Measurements from ENCODE around the gene ARHGAP36. TPM values are rescaled to one million over a fixed set of nuclear protein-coding genes. Genes with fewer than 3 reads are reported as not detected.

Gene ARHGAP36, protein sequence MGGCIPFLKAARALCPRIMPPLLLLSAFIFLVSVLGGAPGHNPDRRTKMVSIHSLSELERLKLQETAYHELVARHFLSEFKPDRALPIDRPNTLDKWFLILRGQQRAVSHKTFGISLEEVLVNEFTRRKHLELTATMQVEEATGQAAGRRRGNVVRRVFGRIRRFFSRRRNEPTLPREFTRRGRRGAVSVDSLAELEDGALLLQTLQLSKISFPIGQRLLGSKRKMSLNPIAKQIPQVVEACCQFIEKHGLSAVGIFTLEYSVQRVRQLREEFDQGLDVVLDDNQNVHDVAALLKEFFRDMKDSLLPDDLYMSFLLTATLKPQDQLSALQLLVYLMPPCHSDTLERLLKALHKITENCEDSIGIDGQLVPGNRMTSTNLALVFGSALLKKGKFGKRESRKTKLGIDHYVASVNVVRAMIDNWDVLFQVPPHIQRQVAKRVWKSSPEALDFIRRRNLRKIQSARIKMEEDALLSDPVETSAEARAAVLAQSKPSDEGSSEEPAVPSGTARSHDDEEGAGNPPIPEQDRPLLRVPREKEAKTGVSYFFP
- not detected for total RNA-seq

DNA sequence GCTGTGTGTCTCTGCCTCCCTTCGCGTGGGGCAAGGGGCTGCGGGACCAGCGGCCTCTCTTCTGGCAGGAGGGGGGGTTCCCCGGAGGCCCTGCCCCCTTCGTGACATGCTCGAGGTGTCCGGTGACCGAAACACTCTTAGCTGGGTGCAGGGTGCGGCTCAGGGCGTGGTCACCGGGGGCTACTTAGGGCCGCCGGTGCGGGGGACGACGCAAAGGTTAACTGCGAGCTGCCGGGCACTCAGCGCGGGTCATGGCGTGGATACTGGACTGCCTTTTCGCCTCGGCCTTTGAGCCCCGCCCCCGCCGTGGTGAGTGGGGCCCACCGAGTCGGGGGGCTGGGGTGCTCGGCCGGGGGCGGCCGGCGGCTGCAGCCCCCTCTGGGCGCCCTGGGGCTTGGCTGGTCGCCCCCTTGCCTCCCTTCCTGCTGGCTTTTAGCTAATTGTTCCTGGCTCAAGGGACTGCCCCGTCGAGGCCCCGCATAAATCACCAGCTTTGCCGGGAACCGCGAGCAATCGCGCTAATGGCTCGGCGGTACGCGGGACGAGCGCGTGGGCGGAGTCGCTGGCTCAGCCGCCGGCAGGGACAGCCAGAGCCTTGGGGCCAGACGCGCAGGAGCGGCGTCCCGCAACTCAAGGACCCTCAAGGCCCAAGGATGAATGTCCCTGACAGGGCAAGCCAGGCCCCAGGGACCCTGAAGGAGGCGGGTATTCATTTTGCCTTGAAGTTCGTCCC is at the start of gene ARHGAP36:
Gene ARHGAP36, plus strand, starts transcription at position 211 of the 733 bp plus-strand sequence. CDS start 23,320 bp downstream, outside the sequence.
- H3K27ac Mint-ChIP-seq: no peak within 1 kb of the TSS
- no peak within 1 kb of the TSS for H3K4me3 Mint-ChIP-seq
- no peaks in the 10 kb centered on the region for H3K9me3 Mint-ChIP-seq
- no peak for ATAC-seq (replicated peaks)
- no peaks in the 10 kb centered on the region for H3K4me1 Mint-ChIP-seq
- peaks cover 8% of the 10 kb centered on the region for H3K27me3 Mint-ChIP-seq
- no peaks in the 10 kb centered on the region for H3K36me3 Mint-ChIP-seq (ENCODE audit: low read depth)

GRCh38 chrX:131010186-131010585 is 48.0 kb upstream of the ARHGAP36 start:
- Mint-ChIP-seq H3K9me3 (no peaks in the 10 kb centered on the region), H3K27ac (no peak overlapping the region), H3K36me3 (ENCODE audit: low read depth) (no peaks in the 10 kb centered on the region), H3K4me3 (no peak overlapping the region), H3K4me1 (no peaks in the 10 kb centered on the region), H3K27me3 (peaks cover 3% of the 10 kb centered on the region)
- ATAC-seq (replicated peaks): no peak

GRCh38 chrX:131025336-131025735 is 32.8 kb upstream of the ARHGAP36 start:
- Mint-ChIP-seq H3K27me3 (peaks cover 32% of the 10 kb centered on the region), H3K27ac (no peak overlapping the region), H3K4me1 (no peaks in the 10 kb centered on the region), H3K36me3 (ENCODE audit: low read depth) (no peaks in the 10 kb centered on the region), H3K9me3 (no peaks in the 10 kb centered on the region), H3K4me3 (no peak overlapping the region)
- no peak for ATAC-seq (replicated peaks)

GRCh38 chrX:131032354-131033230 is 25.6 kb upstream of the ARHGAP36 start:
- peaks cover 10% of the 10 kb centered on the region for H3K27me3 Mint-ChIP-seq
- H3K9me3 Mint-ChIP-seq: no peaks in the 10 kb centered on the region
- no peak overlapping the region for H3K4me3 Mint-ChIP-seq
- no peak overlapping the region for H3K27ac Mint-ChIP-seq
- H3K36me3 Mint-ChIP-seq (ENCODE audit: low read depth): no peaks in the 10 kb centered on the region
- no peak for ATAC-seq (replicated peaks)
- no peaks in the 10 kb centered on the region for H3K4me1 Mint-ChIP-seq

- no peaks in the 10 kb centered on the region for H3K9me3 Mint-ChIP-seq
- no peak for ATAC-seq (replicated peaks)
- no peaks in the 10 kb centered on the region for H3K4me1 Mint-ChIP-seq
- peaks cover 3% of the 10 kb centered on the region for H3K27me3 Mint-ChIP-seq
- H3K36me3 Mint-ChIP-seq (ENCODE audit: low read depth): no peaks in the 10 kb centered on the region
- no peak overlapping the region for H3K4me3 Mint-ChIP-seq
- no peak overlapping the region for H3K27ac Mint-ChIP-seq
These were observed 24.1 kb upstream of the ARHGAP36 start for GRCh38 chrX:131034063-131034462.

- no peak for ATAC-seq (replicated peaks)
- Mint-ChIP-seq H3K27me3 (peaks cover 16% of the 10 kb centered on the region), H3K36me3 (ENCODE audit: low read depth) (no peaks in the 10 kb centered on the region), H3K27ac (no peak overlapping the region), H3K4me3 (no peak overlapping the region), H3K9me3 (no peaks in the 10 kb centered on the region), H3K4me1 (no peaks in the 10 kb centered on the region)
These were observed 17.4 kb upstream of the ARHGAP36 start for GRCh38 chrX:131040781-131041180.

GRCh38 chrX:131041667-131042066 is 16.5 kb upstream of the ARHGAP36 start:
- Mint-ChIP-seq H3K9me3 (no peaks in the 10 kb centered on the region), H3K27ac (no peak overlapping the region)

DNA sequence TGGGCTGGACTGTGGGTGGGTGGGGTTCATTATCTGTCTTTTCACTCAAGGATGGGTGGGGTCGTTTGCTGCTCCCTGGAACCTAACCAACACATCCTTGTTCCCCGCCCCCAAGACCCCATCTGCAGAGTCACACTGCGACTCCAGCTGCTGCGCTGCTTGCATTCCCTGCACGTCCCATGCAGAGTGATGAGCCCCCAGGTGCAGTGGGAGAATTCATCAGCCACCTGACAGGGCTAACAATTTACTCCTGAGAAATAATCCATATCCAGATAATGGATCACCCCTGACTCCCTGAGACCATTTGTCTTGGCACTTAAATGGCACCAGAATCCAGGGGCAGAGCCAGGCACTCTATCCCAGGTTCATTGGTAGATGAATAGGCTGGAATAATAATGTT is 12.4 kb upstream of the ARHGAP36 start:
- no peak overlapping the region for H3K4me3 Mint-ChIP-seq
- peaks cover 26% of the 10 kb centered on the region for H3K27me3 Mint-ChIP-seq
- no peaks in the 10 kb centered on the region for H3K36me3 Mint-ChIP-seq (ENCODE audit: low read depth)
- no peaks in the 10 kb centered on the region for H3K4me1 Mint-ChIP-seq
- no peak for ATAC-seq (replicated peaks)
- no peaks in the 10 kb centered on the region for H3K9me3 Mint-ChIP-seq
- no peak overlapping the region for H3K27ac Mint-ChIP-seq

More at GRCh38 chrX:131041667-131042066, 16.5 kb upstream of the ARHGAP36 start:
- H3K36me3 Mint-ChIP-seq (ENCODE audit: low read depth): no peaks in the 10 kb centered on the region
- no peaks in the 10 kb centered on the region for H3K4me1 Mint-ChIP-seq
- H3K27me3 Mint-ChIP-seq: peaks cover 22% of the 10 kb centered on the region
- no peak overlapping the region for H3K4me3 Mint-ChIP-seq
- ATAC-seq (replicated peaks): no peak

- no peak for ATAC-seq (replicated peaks)
- Mint-ChIP-seq H3K27ac (no peak overlapping the region), H3K4me3 (no peak overlapping the region), H3K9me3 (no peaks in the 10 kb centered on the region), H3K36me3 (ENCODE audit: low read depth) (no peaks in the 10 kb centered on the region), H3K27me3 (peaks cover 26% of the 10 kb centered on the region), H3K4me1 (no peaks in the 10 kb centered on the region)
These were observed 11.6 kb upstream of the ARHGAP36 start for GRCh38 chrX:131046596-131046995.

GRCh38 chrX:131047180-131047579 is 11.0 kb upstream of the ARHGAP36 start:
- Mint-ChIP-seq H3K27me3 (peaks cover 26% of the 10 kb centered on the region), H3K36me3 (ENCODE audit: low read depth) (no peaks in the 10 kb centered on the region), H3K4me3 (no peak overlapping the region), H3K27ac (no peak overlapping the region), H3K4me1 (no peaks in the 10 kb centered on the region), H3K9me3 (no peaks in the 10 kb centered on the region)
- ATAC-seq (replicated peaks): no peak

GRCh38 chrX:131053076-131053475 is 5.1 kb upstream of the ARHGAP36 start:
- H3K4me3 Mint-ChIP-seq: no peak overlapping the region
- H3K27ac Mint-ChIP-seq: no peak overlapping the region
- no peaks in the 10 kb centered on the region for H3K9me3 Mint-ChIP-seq
- peaks cover 10% of the 10 kb centered on the region for H3K27me3 Mint-ChIP-seq
- ATAC-seq (replicated peaks): no peak
- no peaks in the 10 kb centered on the region for H3K4me1 Mint-ChIP-seq
- no peaks in the 10 kb centered on the region for H3K36me3 Mint-ChIP-seq (ENCODE audit: low read depth)

- no peak for ATAC-seq (replicated peaks)
- peaks cover 2% of the 10 kb centered on the region for H3K27me3 Mint-ChIP-seq
- H3K4me3 Mint-ChIP-seq: no peak overlapping the region
- H3K36me3 Mint-ChIP-seq (ENCODE audit: low read depth): no peaks in the 10 kb centered on the region
- no peaks in the 10 kb centered on the region for H3K9me3 Mint-ChIP-seq
- no peak overlapping the region for H3K27ac Mint-ChIP-seq
- no peaks in the 10 kb centered on the region for H3K4me1 Mint-ChIP-seq
These were observed 3.2 kb upstream of the ARHGAP36 start for GRCh38 chrX:131054906-131055305.

DNA sequence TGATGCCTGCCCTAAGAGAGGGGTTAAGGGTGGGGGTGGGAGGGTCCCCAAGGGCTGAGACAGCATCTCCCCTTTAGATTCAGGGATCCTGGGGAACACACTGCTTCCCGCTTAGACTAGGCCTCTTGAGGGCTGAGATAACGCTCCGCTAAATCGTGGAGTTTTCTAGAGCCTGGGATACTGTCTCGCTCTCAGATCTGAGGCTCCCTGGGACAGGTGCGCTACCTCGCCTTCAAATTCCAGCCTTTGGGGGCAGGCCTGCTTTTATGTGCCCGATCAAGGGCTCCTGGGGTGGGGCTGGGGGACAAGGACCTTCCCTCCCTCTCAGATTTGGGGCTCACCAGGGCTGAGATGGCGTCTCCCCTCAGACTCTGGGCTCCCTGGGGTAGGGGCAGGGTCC is 440 bp upstream of the ARHGAP36 start:
- peaks cover 8% of the 10 kb centered on the region for H3K27me3 Mint-ChIP-seq
- ATAC-seq (replicated peaks): no peak
- no peak overlapping the region for H3K27ac Mint-ChIP-seq
- no peaks in the 10 kb centered on the region for H3K9me3 Mint-ChIP-seq
- no peaks in the 10 kb centered on the region for H3K36me3 Mint-ChIP-seq (ENCODE audit: low read depth)
- H3K4me1 Mint-ChIP-seq: no peaks in the 10 kb centered on the region
- no peak overlapping the region for H3K4me3 Mint-ChIP-seq

- Mint-ChIP-seq H3K27me3 (peaks cover 13% of the 10 kb centered on the region), H3K4me1 (no peaks in the 10 kb centered on the region), H3K36me3 (ENCODE audit: low read depth) (no peaks in the 10 kb centered on the region), H3K9me3 (no peaks in the 10 kb centered on the region), H3K4me3 (no peak overlapping the region), H3K27ac (no peak overlapping the region)
- ATAC-seq (replicated peaks): no peak
These were observed 1.1 kb downstream of the ARHGAP36 start for GRCh38 chrX:131059246-131059645.
